ENCODE measurements around the gene UFC1. TPM values are rescaled to one million over a fixed set of nuclear protein-coding genes. Genes with fewer than 3 reads are reported as not detected.

The UFC1 gene
- total and polyA plus RNA-seq, 2 of the 13 experiments (the other 11 are each of a cell fraction or from before 2014, with no cell fraction given), result 72.8 to 85.2 TPM

- H3K4me1 ChIP-seq (ENCODE audit: insufficient read depth, low read length), result peaks cover 27% of the 10 kb centered on the region
- FAIRE-seq (no peak), DNase-seq (ENCODE audit: low spot score) (no peak), ATAC-seq (no peak)
- no peaks in the 10 kb centered on the region for H3K9me3 ChIP-seq (ENCODE audit: low read length)
- intact Hi-C loops (cut with micrococcal nuclease; ENCODE audit: unreplicated experiment), result loop anchor here (10.0 kb wide), 1 partner anchor 135 kb away; no protein-coding TSS in a partner anchor
- in situ Hi-C loops (cut with HindIII; ENCODE audit: extremely low pct_ligation_motif_present, low pct_unique_long_range_greater_than_20kb), result no loop called here
- H3K27ac ChIP-seq (ENCODE audit: extremely low read length, insufficient read depth, low read length), result no peak overlapping the region
- no peak overlapping the region for H3K4me2 ChIP-seq (ENCODE audit: low read depth, low read length)
- H4K20me1 ChIP-seq (ENCODE audit: insufficient read depth, low read length), result no peaks in the 10 kb centered on the region
- no peak overlapping the region for H3K4me3 ChIP-seq (replicated peaks in 1 of 3; ENCODE audit: insufficient read depth in 1 of 3, low read depth in 2 of 3, low read length in 3 of 3)
- H3K36me3 ChIP-seq (replicated peaks in 1 of 2; ENCODE audit: control insufficient read depth in 1 of 2, insufficient read depth in 2 of 2, low read length in 2 of 2), result peaks cover 5 to 26% of the 10 kb centered on the region in 2 experiments; a peak in 4 of 5 replicates
- ChIA-PET CTCF (ENCODE audit: low intra/inter-chr PET ratio, low total read pairs) (no interaction called here), POLR2A (no interaction called here)
- H2AFZ ChIP-seq (ENCODE audit: low read length), result no peak overlapping the region
- TF ChIP-seq ZNF597 (CRISPR knock-in tag; IDR thresholded peaks at IDR 0.05), result no peak
- no peak for TF ChIP-seq ZNF432 (CRISPR knock-in tag; IDR thresholded peaks at IDR 0.05; ENCODE audit: borderline replicate concordance)
- TF ChIP-seq HNRNPLL (IDR thresholded peaks at IDR 0.05; ENCODE audit: low read depth, low read length, poor library complexity, severe bottlenecking), result no peak
- no peak for TF ChIP-seq ZNF225 (CRISPR knock-in tag; IDR thresholded peaks at IDR 0.05)
- no peak for TF ChIP-seq NFATC3 (CRISPR knock-in tag; IDR thresholded peaks at IDR 0.05)
- TF ChIP-seq ZNF891 (CRISPR knock-in tag; IDR thresholded peaks at IDR 0.05), result no peak
- no peak for TF ChIP-seq ZHX1 (CRISPR knock-in tag; IDR thresholded peaks at IDR 0.05; ENCODE audit: low read depth)
- TF ChIP-seq ZNF589 (CRISPR knock-in tag; conservative IDR thresholded peaks at IDR 0.05), result no peak
- TF ChIP-seq CHD2 (IDR thresholded peaks at IDR 0.05; ENCODE audit: low read depth, low read length), result no peak
- TF ChIP-seq ARNT (IDR thresholded peaks at IDR 0.05), result no peak
- no peak for TF ChIP-seq ATF7 (IDR thresholded peaks at IDR 0.05)
- TF ChIP-seq ATF7 (CRISPR knock-in tag; IDR thresholded peaks at IDR 0.05), result no peak
- no peak overlapping the region for H3K9ac ChIP-seq (ENCODE audit: insufficient read depth, low read depth, low read length)
- 88% methylated on average over 1 of the region's 1 CpG for WGBS (ENCODE audit: low lambda C conversion rate)
- peaks cover 40% of the 10 kb centered on the region for H3K79me2 ChIP-seq (ENCODE audit: insufficient read depth, low read length)
- no TSS peak for BruUV-seq (replicated peaks)
- H3K27me3 ChIP-seq (ENCODE audit: control insufficient read depth in 1 of 2, insufficient read depth in 2 of 2, low read length in 2 of 2), result no peaks in the 10 kb centered on the region; a peak in 1 of 5 replicates
Measured at GRCh38 chr1:161130266-161130665, 23.5 kb upstream of the UFC1 start.

All from HepG2 (cell line).